HEK293 (cell line): Measurements from ENCODE around the gene WTAP.

Source experiments
- BCL6B ChIP-seq: fragments of 450-650 bp; formaldehyde crosslinking; IDR thresholded peaks from 2 replicates; pipeline ENCODE4 v1.5.1; 2017; ENCODE audit warnings: missing biosample characterization, missing genetic modification characterization
- INSM2 ChIP-seq: fragments of 450-650 bp; formaldehyde crosslinking; IDR thresholded peaks from 2 replicates; pipeline ENCODE4 v1.5.1; 2016; ENCODE audit warnings: missing biosample characterization, missing genetic modification characterization
- PBX3 ChIP-seq: sonication (generic); formaldehyde crosslinking; IDR thresholded peaks from 2 replicates; pipeline ENCODE4 v1.8.1; 2022; ENCODE audit warnings: mild to moderate bottlenecking, moderate library complexity, missing genetic modification reagents
- SCRT1 ChIP-seq: fragments of 450-650 bp; formaldehyde crosslinking; IDR thresholded peaks from 2 replicates; pipeline ENCODE4 v1.5.1; 2016; ENCODE audit warnings: missing biosample characterization, missing genetic modification characterization, borderline replicate concordance
- WT1 ChIP-seq: fragments of 450-650 bp; formaldehyde crosslinking; IDR thresholded peaks from 2 replicates; pipeline ENCODE4 v1.5.1; 2016; ENCODE audit warnings: missing biosample characterization, missing genetic modification characterization
- ZBTB7A ChIP-seq: fragments of 450-650 bp; formaldehyde crosslinking; IDR thresholded peaks from 2 replicates; pipeline ENCODE4 v1.5.1; 2016; ENCODE audit warnings: low read depth, missing biosample characterization, missing genetic modification characterization
- ZFP41 ChIP-seq: fragments of 450-650 bp; formaldehyde crosslinking; IDR thresholded peaks from 2 replicates; pipeline ENCODE4 v1.5.1; 2016; ENCODE audit warnings: missing biosample characterization, missing genetic modification characterization, borderline replicate concordance
- ZNF114 ChIP-seq: fragments of 450-650 bp; formaldehyde crosslinking; IDR thresholded peaks from 2 replicates; pipeline ENCODE4 v1.5.0; 2017; ENCODE audit warnings: missing biosample characterization, missing genetic modification characterization
- ZNF138 ChIP-seq: fragments of 450-650 bp; formaldehyde crosslinking; IDR thresholded peaks from 2 replicates; pipeline ENCODE4 v1.5.1; 2016; ENCODE audit warnings: missing biosample characterization, missing genetic modification characterization, borderline replicate concordance
- ZNF211 ChIP-seq: fragments of 450-650 bp; formaldehyde crosslinking; IDR thresholded peaks from 2 replicates; pipeline ENCODE4 v1.5.1; 2016; ENCODE audit warnings: low read depth, missing biosample characterization, missing genetic modification characterization
- ZNF26 ChIP-seq: fragments of 450-650 bp; formaldehyde crosslinking; IDR thresholded peaks from 2 replicates; pipeline ENCODE4 v1.5.1; 2016; ENCODE audit warnings: missing biosample characterization, missing genetic modification characterization
- ZNF266 ChIP-seq: fragments of 450-650 bp; formaldehyde crosslinking; IDR thresholded peaks from 2 replicates; pipeline ENCODE4 v1.5.1; 2016; ENCODE audit warnings: missing biosample characterization, missing genetic modification characterization, low read depth
- ZNF423 ChIP-seq: fragments of 450-650 bp; formaldehyde crosslinking; IDR thresholded peaks from 2 replicates; pipeline ENCODE4 v1.5.1; 2016; ENCODE audit warnings: missing biosample characterization, missing genetic modification characterization
- ZNF529 ChIP-seq: fragments of 450-650 bp; formaldehyde crosslinking; IDR thresholded peaks from 2 replicates; pipeline ENCODE4 v1.5.1; 2017; ENCODE audit warnings: missing genetic modification characterization, missing biosample characterization; ENCODE audit not compliant: insufficient replicate concordance
- ZNF549 ChIP-seq: fragments of 450-650 bp; IDR thresholded peaks from 2 replicates; pipeline ENCODE4 v1.5.1; 2018; ENCODE audit warnings: missing biosample characterization, missing genetic modification characterization, mild to moderate bottlenecking, inconsistent platforms, moderate library complexity
- ZNF561 ChIP-seq: fragments of 450-650 bp; IDR thresholded peaks from 2 replicates; pipeline ENCODE4 v1.5.1; 2018; ENCODE audit warnings: missing biosample characterization, missing genetic modification characterization, borderline replicate concordance
- ZNF610 ChIP-seq: fragments of 450-650 bp; formaldehyde crosslinking; IDR thresholded peaks from 2 replicates; pipeline ENCODE4 v1.5.1; 2016; ENCODE audit warnings: missing biosample characterization, missing genetic modification characterization, borderline replicate concordance
- ZNF785 ChIP-seq: fragments of 450-650 bp; formaldehyde crosslinking; IDR thresholded peaks from 2 replicates; pipeline ENCODE4 v1.5.1; 2016; ENCODE audit warnings: missing biosample characterization, missing genetic modification characterization
- ZNF837 ChIP-seq: fragments of 450-650 bp; formaldehyde crosslinking; IDR thresholded peaks from 2 replicates; pipeline ENCODE4 v1.5.1; 2016; ENCODE audit warnings: missing biosample characterization, missing genetic modification characterization
- ZSCAN18 ChIP-seq: fragments of 450-650 bp; formaldehyde crosslinking; IDR thresholded peaks from 2 replicates; pipeline ENCODE4 v1.5.1; 2016; ENCODE audit warnings: missing biosample characterization, missing genetic modification characterization
- ZXDB ChIP-seq: fragments of 450-650 bp; formaldehyde crosslinking; IDR thresholded peaks from 2 replicates; pipeline ENCODE4 v1.5.1; 2016; ENCODE audit warnings: missing biosample characterization, missing genetic modification characterization
- TF ChIP-seq, protein P1 (sequence below): fragments of 450-650 bp; formaldehyde crosslinking; IDR thresholded peaks from 2 replicates; pipeline ENCODE4 v1.5.1; 2016; ENCODE audit warnings: missing biosample characterization, missing genetic modification characterization
- TF ChIP-seq, protein P2 (sequence below): fragments of 450-650 bp; formaldehyde crosslinking; IDR thresholded peaks from 2 replicates; pipeline ENCODE4 v1.5.1; 2016; ENCODE audit warnings: missing biosample characterization, missing genetic modification characterization
- TF ChIP-seq, protein P3 (sequence below): fragments of 450-650 bp; formaldehyde crosslinking; IDR thresholded peaks from 2 replicates; pipeline ENCODE4 v1.5.1; 2016; ENCODE audit warnings: missing biosample characterization, missing genetic modification characterization
- TF ChIP-seq, protein P4 (sequence below): fragments of 450-650 bp; formaldehyde crosslinking; IDR thresholded peaks from 2 replicates; pipeline ENCODE4 v1.5.1; 2016; ENCODE audit warnings: missing biosample characterization, missing genetic modification characterization

Gene WTAP

DNA sequence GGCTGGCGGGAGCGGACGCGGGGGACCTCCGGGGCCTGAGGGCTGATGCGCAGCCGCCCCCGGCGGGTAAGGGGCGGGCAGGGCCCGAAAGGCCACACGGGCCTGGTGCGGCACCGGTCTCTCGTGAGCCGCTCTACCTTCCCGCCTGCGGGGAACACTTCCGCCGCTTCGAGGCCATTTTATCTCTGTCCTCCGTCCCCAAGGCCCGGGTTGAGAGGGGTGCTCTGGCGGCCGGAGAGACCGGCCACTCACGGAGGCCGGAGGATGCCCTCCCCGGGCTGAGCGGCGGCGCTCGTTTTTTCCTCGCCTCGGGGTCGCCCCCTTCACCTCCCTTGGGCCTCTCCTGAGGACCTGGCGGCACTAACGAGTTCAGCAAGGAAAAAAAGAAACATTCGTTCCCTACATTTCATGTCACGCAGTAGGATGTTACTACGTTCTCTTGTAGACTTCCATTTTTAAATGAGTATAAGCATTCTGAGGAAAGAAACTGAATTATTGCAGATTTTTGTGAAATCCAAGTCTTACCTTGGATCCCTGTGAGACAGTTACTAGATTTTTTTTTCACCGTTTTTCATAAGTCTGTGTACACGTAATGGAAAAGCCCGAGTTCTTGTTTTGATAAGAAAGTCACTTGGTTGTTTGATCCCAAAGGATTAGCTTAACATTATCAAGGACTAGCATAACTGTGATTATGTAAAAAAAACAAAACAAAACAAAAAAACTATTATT lies 575 bp downstream of the WTAP start (continued):
- TF ChIP-seq WT1 (tag by site-specific recombination) (no peak), ZNF529 (tag by site-specific recombination) (no peak), BCL6B (tag by site-specific recombination) (no peak), ZNF211 (tag by site-specific recombination) (no peak), ZNF114 (tag by site-specific recombination) (no peak), SCRT1 (tag by site-specific recombination) (no peak), ZXDB (tag by site-specific recombination) (peak; percentile 58; the same call in 1 of the 2 replicates), ZNF266 (tag by site-specific recombination) (no peak), ZNF610 (tag by site-specific recombination) (peak; percentile 49; the same call in 1 of the 2 replicates), ZNF26 (tag by site-specific recombination) (no peak), ZNF138 (tag by site-specific recombination) (no peak), ZFP41 (no peak), ZNF837 (tag by site-specific recombination) (no peak), PBX3 (CRISPR knock-in tag) (no peak), INSM2 (no peak), ZNF423 (no peak), ZNF561 (tag by site-specific recombination) (peak; percentile 53; the same call in 1 of the 2 replicates), ZNF549 (tag by site-specific recombination) (no peak), ZSCAN18 (tag by site-specific recombination) (no peak), ZNF785 (tag by site-specific recombination) (no peak), ZBTB7A (tag by site-specific recombination) (no peak)
- TF ChIP-seq, protein P1, sequence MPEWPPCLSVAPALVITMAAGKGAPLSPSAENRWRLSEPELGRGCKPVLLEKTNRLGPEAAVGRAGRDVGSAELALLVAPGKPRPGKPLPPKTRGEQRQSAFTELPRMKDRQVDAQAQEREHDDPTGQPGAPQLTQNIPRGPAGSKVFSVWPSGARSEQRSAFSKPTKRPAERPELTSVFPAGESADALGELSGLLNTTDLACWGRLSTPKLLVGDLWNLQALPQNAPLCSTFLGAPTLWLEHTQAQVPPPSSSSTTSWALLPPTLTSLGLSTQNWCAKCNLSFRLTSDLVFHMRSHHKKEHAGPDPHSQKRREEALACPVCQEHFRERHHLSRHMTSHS (tag by site-specific recombination), result no peak
- TF ChIP-seq, protein P2, sequence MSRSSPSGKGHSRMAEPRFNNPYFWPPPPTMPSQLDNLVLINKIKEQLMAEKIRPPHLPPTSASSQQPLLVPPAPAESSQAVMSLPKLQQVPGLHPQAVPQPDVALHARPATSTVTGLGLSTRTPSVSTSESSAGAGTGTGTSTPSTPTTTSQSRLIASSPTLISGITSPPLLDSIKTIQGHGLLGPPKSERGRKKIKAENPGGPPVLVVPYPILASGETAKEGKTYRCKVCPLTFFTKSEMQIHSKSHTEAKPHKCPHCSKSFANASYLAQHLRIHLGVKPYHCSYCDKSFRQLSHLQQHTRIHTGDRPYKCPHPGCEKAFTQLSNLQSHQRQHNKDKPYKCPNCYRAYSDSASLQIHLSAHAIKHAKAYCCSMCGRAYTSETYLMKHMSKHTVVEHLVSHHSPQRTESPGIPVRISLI, result no peak; the same call in 1 of the 2 replicates
- TF ChIP-seq, protein P3, sequence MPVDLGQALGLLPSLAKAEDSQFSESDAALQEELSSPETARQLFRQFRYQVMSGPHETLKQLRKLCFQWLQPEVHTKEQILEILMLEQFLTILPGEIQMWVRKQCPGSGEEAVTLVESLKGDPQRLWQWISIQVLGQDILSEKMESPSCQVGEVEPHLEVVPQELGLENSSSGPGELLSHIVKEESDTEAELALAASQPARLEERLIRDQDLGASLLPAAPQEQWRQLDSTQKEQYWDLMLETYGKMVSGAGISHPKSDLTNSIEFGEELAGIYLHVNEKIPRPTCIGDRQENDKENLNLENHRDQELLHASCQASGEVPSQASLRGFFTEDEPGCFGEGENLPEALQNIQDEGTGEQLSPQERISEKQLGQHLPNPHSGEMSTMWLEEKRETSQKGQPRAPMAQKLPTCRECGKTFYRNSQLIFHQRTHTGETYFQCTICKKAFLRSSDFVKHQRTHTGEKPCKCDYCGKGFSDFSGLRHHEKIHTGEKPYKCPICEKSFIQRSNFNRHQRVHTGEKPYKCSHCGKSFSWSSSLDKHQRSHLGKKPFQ, result no peak
- TF ChIP-seq, protein P4, sequence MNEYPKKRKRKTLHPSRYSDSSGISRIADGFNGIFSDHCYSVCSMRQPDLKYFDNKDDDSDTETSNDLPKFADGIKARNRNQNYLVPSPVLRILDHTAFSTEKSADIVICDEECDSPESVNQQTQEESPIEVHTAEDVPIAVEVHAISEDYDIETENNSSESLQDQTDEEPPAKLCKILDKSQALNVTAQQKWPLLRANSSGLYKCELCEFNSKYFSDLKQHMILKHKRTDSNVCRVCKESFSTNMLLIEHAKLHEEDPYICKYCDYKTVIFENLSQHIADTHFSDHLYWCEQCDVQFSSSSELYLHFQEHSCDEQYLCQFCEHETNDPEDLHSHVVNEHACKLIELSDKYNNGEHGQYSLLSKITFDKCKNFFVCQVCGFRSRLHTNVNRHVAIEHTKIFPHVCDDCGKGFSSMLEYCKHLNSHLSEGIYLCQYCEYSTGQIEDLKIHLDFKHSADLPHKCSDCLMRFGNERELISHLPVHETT, result no peak
